AML-193 (cell line): ENCODE data around the gene ARHGAP23.
"Not testable (repeated sequence)": the region's sequence is repeated elsewhere in the genome, so short reads cannot be mapped to it uniquely, and the experiment has no call there.

Experiments used
- DNase-seq, 2 experiments: peaks; one replicate each; lab custom pipeline; 2025; lab: John Stamatoyannopoulos, UW

Gene ARHGAP23

GRCh38 chr17:38460716-38461630 is 32.7 kb downstream of the ARHGAP23 start:
- no peak for DNase-seq

GRCh38 chr17:38461683-38462082 is 33.4 kb downstream of the ARHGAP23 start:
- no peak for DNase-seq

DNA sequence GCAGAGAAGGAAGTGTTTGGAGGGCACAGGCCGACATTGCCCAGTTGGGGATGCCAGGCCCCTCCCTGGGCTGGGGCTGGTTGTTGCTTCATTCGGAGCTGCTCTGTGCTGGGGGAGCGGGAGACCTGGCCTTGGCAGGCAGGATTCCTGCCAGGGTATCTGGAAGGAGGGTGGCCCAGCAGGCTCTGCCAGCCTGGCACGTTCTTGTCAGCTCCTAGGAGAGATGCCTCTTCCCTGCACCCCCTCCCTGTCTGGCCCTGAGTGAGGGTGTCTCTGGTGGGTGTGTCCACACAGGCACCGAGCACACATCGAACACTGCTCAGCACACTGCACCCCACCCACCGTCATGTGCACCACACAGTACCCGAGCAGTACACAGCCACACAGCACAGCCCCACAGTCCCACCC is 35.2 kb downstream of the ARHGAP23 start:
- no peak for DNase-seq

DNA sequence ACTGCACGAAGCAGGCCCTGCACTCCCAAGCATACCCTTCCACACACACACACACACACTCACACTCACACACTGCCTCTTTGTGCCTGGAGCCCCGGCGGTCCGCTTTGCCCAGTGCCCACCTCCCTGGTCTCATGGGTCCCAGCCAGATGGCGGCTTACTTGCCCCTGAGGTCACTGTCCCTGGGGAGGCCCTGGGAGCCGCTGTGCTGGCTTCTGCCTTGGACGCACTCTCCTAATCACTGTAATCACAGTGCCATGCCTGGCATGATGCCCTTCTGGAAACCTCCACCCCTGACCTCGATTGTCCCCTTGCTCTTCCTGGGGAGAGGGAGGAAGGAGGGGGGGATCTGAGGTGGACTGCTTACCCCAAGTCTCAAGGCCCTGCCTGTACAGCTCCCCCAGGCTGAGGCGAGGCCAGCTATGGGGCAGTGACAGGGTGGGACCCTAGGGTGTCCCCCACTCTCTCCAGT is 36.0 kb downstream of the ARHGAP23 start:
- DNase-seq = no peak

DNA sequence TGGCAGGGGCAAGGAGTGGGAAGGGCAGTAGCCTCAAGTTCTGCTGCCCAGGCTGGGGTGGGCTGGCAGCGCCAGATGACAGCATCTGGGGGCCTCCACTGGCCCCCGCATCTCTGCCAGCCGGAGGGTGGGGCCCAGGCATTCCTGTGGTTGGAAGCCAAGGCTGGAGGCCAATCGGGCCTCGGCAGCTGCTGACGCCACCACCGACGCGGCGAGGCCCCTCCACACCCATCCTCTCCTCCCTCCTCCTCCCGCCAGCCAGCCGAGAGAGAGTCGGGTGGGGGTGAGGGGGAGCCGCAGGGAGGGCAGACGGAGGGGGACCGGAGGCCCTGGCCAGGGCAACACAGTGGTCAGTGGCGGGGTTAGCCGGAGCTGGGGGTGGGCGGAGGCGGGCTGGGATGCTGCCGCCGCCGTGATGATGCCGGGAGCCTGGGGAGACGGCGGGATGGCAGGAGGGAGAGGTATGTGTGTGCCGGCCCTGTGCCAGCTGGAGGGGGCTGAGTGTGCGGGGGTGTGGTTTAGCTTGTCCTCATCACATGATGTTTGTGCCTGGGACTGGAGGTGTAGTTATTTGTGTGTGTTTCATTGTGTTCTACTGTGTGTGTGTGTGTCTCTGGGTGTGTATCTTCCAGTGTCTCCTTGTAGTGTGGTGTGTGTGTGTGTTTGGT is 36.6 kb downstream of the ARHGAP23 start:
- no peak for DNase-seq

DNA sequence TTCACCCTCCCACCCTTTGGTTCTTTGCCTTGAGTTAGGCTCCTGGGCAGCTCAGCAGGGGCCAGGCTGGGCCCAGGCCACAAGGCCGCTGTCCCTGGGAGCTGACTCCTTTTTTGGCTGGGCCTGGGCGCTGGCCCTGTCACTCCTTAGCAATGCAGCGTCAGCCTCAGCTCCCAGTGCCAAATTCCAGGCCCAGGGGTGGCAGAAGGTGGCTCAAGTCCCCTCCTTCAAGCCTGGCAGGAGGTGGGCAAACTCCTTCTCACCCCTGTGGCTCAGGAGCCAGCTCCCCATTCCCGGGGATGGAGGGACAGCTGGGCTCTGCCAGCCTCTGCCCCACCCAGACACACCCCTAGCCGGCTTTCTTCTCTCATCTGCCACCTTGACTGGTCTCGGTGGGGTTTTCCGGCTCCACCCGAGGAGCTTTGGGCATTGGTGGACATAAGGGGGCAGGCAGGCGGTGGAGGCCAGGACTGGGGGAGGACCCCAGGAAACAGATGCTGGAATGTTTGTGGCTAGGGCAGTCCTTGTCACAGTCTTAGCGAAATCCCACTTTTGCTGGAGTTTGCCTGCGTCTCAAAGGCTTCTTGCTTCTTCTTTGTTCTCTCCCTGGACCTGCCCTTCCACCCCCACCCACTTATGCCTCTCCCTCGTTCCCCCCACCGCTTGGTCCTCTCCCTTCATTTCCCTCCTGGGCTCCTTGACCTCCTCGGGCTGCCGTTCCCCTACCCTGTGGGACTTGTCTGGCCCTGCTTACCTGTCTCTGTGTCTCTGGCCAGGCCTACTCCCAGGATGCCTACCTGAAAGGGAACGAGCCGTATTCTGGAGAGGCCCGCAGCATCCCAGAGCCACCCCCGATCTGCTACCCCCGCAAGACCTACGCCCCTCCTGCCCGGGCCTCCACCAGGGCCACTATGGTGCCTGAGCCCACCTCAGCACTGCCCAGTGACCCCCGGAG is 37.4 kb downstream of the ARHGAP23 start:
- DNase-seq = no peak

DNA sequence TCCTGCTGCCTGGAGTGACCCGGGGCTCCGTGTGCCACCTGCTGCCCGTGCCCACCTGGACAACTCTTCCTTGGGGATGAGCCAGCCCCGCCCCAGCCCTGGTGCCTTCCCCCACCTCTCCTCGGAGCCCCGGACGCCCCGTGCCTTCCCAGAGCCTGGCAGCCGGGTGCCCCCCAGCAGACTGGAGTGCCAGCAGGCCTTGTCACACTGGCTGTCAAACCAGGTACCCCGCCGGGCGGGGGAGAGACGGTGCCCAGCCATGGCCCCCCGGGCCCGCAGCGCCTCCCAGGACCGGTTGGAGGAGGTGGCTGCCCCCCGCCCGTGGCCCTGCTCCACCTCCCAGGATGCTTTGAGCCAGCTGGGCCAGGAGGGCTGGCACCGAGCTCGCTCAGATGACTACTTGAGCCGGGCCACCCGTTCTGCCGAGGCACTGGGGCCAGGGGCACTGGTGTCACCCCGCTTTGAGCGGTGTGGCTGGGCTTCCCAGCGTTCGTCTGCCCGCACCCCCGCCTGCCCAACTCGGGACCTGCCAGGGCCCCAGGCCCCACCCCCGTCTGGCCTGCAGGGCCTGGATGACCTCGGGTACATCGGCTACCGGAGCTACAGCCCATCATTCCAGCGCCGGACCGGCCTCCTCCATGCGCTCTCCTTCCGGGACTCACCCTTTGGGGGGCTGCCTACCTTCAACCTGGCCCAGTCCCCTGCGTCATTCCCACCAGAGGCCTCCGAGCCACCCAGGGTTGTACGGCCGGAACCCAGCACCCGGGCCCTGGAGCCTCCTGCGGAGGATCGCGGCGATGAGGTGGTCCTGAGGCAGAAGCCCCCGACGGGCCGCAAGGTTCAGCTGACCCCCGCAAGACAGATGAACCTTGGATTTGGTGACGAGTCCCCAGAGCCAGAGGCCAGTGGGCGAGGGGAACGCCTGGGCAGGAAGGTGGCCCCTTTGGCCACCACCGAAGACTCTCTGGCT is 38.4 kb downstream of the ARHGAP23 start:
- no peak for DNase-seq

GRCh38 chr17:38467491-38467890 is 39.2 kb downstream of the ARHGAP23 start:
- no peak for DNase-seq

DNA sequence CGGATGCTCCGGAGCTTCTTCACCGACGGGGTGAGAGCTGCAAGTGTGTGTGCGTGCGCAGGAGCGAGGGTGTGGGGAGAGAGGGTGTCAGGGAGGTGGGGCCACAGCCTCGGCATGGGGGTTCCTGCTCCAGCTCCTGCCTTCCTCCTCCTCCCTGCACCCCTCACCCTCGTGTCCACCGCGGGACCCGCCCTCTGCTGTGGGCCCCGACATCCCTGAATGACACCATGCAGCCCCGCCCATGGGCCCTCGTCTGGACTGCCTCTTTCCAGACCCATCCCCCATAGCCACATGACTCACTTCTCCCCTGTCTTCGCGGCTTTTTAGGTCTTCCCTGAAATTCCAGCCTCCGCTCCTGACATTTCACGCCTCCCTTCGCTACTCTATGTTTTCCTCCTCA is 41.6 kb downstream of the ARHGAP23 start:
- DNase-seq = no peak

- DNase-seq = not testable (repeated sequence)
Measured at GRCh38 chr17:38471253-38471652, 43.0 kb downstream of the ARHGAP23 start.

DNA sequence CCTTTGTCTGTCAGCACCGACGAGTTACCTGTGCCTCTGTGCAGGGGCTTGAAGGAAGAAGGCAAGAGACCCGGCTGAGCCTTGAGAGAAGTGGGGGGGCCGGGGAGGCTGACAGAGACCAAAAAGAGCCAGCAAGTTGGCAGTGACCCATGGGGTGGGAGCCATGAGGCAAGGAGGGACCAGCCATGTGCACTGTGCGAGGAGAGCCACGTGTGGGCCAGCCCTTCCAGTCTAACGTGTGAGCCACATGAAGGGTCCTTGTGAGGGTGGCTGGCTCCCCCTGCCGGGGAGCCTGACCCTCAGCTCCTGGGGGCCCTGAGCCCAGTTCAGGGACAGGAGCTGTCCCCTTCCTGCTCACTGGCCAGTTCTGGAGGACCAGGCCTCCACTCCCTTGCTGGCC is 46.4 kb downstream of the ARHGAP23 start:
- not testable (repeated sequence) for DNase-seq

DNA sequence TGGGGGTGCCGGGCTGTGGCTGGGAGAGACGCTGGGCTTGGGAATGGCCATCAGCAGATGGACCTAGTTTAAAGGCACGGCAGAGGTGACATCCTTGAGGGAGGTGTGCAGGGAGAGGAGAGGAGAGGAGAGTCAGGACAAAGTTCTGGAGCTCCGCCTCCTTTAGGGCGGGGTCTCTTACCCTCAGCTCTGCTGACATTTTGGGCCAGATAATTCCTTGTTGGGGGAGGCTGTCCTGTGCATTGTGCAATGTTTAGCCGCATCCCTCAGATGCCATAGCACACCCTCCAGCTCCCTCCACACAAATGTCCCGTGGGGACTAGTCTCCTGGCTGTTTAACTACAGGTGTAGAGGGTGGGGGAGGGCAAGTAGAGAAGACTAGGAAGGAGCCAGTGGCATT is 48.3 kb downstream of the ARHGAP23 start:
- no peak for DNase-seq

GRCh38 chr17:38477417-38477816 is 49.2 kb downstream of the ARHGAP23 start:
- DNase-seq = not testable (repeated sequence)

GRCh38 chr17:38477951-38478350 is 49.7 kb downstream of the ARHGAP23 start:
- not testable (repeated sequence) for DNase-seq

GRCh38 chr17:38478667-38479066 is 50.4 kb downstream of the ARHGAP23 start:
- DNase-seq = not testable (repeated sequence)

- not testable (repeated sequence) for DNase-seq
Measured at GRCh38 chr17:38482039-38482699, 53.9 kb downstream of the ARHGAP23 start.

DNA sequence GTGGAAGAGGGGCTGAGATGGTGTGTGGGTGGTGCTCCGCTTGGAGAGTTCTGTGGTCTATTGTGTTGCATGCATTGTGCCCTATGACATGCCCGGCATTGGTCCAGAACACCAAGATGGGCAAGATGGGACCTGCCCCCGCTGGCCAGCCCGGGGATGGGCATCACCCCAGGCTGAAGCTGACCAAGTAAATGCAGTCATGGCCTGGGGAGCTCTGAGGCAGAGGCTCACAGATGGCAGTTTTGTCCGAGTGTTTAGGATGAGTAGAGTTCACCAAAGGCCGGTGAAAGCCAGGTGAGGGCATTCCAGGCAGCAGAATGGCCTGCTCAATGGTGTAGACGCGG is 54.4 kb downstream of the ARHGAP23 start:
- DNase-seq = not testable (repeated sequence)

DNA sequence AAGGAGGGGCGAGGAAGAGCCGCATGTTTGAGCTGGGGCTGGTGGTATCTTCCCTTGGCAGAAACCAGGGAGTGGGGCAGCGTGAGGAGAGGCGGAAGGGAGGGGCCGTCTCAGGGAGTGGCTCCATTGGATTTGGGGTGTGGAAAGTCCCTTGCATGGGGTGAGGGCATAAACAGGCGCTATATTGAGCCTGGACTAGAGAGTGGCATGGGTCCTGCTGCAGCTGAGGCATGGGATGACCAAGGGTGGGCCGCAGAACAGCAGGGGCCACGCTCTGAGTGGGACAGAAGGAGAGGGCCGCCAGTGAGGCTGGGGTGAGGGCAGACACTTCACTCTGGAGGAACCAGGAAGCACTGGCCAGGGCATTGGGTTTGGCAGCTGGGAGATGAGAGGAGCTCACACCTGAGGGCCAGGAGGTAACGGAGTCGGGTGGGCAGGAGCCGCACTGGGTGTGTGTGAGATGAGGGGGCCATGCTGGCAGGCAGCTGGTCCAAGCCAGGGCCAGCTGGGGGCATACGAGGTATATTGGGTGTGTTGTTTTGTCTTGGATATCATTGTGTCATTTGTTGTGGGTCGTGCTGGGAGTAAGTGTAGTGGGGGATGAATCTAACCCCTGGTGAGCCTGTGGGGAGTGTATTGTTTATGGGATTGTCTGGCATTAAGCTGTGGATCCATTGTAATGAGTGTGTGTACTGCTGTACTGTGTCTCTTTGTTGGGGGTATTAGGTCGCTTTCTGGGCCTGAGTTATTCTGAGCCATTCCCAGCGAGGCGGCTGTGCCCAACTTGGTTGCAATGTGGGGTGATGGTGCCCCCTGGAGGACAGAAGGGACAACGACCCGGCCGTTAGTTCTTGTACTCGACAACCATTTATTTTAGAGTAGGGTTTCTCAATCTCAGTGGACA is 56.2 kb downstream of the ARHGAP23 start:
- peak; percentile 44 to 59 for DNase-seq

DNA sequence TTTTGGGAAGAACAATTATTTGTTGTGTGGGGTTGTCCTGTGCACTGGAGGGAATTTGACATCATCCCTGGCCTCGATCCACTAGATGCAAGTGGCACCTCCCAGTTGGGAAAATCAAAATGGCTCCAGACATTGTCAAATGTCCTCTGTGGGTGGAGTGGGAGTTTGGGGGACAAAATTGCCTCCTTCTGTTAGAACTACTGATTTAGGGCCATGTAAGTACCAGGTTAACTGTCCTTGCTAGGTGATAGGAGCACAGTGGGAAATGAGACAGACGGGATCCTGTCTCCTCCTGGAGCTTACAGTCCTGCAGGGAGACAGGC is 56.8 kb downstream of the ARHGAP23 start:
- no peak for DNase-seq
